ENCODE data around the gene WIZ.

WIZ gene

GRCh38 chr19:15430526-15431120 lies 19.1 kb downstream of the WIZ start:
- no peak for DNase-seq (ENCODE audit: low read depth)

GRCh38 chr19:15429825-15430467 lies 19.8 kb downstream of the WIZ start:
- no peak for DNase-seq (ENCODE audit: low read depth)

- DNase-seq (ENCODE audit: low read depth), result no peak
Observed at GRCh38 chr19:15428956-15429824, 20.6 kb downstream of the WIZ start.

- DNase-seq (ENCODE audit: low read depth), result no peak
Observed at GRCh38 chr19:15427991-15428471, 21.7 kb downstream of the WIZ start.

DNA sequence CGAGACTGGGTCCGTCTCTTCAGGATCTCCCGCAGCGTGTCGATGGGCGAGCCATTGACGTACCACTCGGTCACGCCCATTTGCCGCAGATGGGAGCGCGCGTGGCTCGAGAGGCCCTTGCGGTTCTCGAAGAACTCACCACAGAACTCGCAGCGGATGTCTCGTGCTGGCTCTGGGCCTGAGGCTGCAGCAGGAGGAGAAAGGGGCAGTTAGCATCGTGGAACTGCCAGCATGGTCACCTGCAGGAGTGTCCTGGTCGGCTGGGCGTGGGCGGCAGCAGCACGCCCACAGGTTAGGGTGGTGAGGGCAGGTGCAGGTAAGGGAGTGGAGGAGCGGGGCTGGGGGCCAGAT lies 22.4 kb downstream of the WIZ start:
- DNase-seq (ENCODE audit: low read depth), result no peak

GRCh38 chr19:15426485-15427349 lies 23.0 kb downstream of the WIZ start:
- DNase-seq (ENCODE audit: low read depth), result no peak

- no peak for DNase-seq (ENCODE audit: low read depth)
Observed at GRCh38 chr19:15425321-15425950, 24.3 kb downstream of the WIZ start.

- DNase-seq (ENCODE audit: low read depth), result no peak
Observed at GRCh38 chr19:15424692-15425272, 25.0 kb downstream of the WIZ start.

DNA sequence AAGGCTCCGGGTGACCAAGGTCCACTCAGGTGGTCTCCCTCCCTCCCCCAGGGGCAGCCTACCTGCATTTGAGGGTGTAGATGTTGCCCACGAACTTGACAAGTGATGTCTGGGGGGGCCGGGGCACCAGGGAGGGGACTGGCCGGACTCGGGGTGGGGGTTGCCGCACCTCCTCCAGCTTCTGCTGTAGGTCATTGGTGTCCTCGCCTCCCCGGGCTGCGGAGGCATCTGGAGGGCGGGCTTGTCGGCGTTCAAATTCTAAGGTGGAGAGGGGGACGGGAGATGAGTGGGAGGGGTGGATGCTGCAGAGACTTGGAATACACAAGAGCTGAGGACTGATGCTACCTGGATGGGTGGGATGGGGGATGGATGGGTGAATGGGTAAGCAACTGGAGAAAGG lies 25.6 kb downstream of the WIZ start:
- no peak for DNase-seq (ENCODE audit: low read depth)

GRCh38 chr19:15423130-15423529 lies 26.6 kb downstream of the WIZ start:
- no peak for DNase-seq (ENCODE audit: low read depth)

DNA sequence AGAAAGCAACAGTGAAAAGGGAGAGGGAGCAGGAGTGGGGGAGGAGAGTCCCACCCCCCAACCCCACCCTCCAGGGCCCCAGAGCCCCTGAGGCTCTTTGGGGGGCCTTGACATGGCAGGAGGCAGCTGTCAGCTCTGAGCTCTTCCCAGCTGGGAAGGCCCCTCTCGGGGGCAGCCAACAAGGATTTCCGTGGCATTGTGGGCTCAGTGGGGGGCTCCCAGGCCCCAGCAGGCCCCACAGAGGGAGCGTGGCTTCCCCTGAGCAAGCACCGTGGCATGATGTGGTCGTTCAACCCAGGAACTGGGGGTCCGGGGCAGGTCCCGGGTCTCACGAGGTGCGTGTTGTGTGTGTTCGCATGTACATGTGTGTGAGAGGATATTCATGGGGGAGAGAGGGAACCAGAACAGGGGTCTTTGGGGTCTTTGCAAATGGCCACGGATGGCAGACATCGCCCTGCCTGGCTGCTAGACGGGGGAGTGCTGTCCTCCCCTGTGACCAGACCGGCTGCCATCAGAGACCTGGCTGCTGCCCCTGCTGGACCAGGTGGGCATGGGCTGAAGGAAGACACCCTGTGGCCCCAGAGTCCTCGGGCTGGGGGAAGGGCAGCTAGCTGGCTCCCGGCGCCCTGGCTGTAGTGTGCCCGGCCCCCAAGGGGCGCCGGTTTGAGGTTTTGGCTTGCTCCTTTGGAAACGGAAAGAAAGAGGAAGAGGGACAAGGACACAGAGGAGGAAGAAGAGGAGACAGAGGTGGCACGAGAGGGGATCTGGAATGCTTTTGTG lies 27.3 kb downstream of the WIZ start:
- no peak for DNase-seq (ENCODE audit: low read depth)

DNA sequence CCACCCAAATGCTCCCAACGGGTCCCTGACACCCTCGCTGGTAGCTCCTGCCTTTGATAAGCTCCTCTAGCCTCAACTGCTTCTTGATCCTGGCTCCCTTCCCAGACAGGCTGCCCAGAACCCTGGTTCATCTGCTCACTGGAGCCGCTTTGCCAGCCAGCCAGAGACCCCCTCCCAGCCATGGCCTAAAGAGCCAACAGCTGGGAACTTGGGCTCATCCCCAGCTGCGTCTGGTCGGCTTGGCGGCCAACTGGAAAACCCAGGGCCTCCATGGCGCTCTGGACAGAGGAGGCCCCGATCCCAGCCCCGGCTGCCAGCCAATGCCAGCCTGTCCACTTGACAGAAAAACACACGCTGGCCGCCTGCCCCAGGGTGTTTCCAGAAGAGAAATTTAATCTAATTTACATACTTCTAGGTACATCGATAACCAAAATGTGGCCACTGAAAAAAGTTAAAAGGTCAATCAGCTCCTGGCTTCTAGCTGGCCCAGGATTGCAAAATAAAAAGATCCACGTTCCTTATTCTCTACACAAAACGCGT lies 28.0 kb downstream of the WIZ start:
- DNase-seq (ENCODE audit: low read depth), result no peak

DNA sequence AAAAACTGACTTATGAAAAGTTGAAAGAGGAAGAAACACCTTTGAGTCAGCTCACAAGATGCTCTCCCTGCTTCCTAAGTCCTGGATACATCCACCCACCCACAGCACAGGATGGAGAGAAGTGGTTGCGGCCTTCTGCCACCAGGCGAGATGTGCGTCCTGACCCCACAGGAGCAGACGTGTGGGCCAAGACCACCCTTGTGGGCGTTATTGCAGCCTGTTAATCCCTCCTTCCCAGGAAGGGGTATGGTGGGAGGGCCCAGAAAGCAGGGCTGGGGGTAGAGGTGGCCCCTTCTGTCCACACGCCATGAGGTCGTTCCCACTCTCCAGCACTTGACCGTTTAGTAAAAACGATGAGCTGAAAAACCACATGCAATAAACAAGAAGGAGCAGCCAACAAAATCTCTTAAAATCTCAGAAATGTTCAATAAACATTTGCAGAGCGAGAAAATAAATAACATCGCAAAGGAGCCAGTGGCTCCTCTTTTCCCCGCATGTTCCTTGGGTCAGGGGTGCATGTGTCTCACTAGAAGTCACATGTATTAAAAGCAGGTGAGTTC lies 28.5 kb downstream of the WIZ start:
- DNase-seq (ENCODE audit: low read depth), result no peak

GRCh38 chr19:15419413-15420025 lies 30.2 kb downstream of the WIZ start:
- DNase-seq (ENCODE audit: low read depth), result no peak

- DNase-seq (ENCODE audit: low read depth), result peak; percentile 97
Observed at GRCh38 chr19:15418579-15419412, 31.0 kb downstream of the WIZ start, which contains the start of gene AKAP8L. AKAP8L (minus strand) TSS chr19:15418988; CDS start chr19:15418923, 65 bp downstream.

GRCh38 chr19:15418231-15418578 lies 31.6 kb downstream of the WIZ start:
- DNase-seq (ENCODE audit: low read depth), result no peak

GRCh38 chr19:15417699-15418098 lies 32.1 kb downstream of the WIZ start:
- DNase-seq (ENCODE audit: low read depth), result no peak

- no peak for DNase-seq (ENCODE audit: low read depth)
Observed at GRCh38 chr19:15412832-15413231, 36.9 kb downstream of the WIZ start.

All from stimulated activated CD8-positive, alpha-beta memory T cell treated with anti-CD3 and anti-CD28 coated beads, Interleukin-12 subunit alpha, Interleukin-12 subunit beta, amount 100 ng/mL, for 1 hour (primary cell).